SK-N-SH treated with all-trans-retinoic acid at 6 μM for 48 hours (cell line): ENCODE results near the gene CORO2A.
"Not testable (repeated sequence)": the region's sequence is repeated elsewhere in the genome, so short reads cannot be mapped to it uniquely, and the experiment has no call there.

ENCODE experiments used
- ATAC-seq: fragments of 200-7000 bp; cut with Tn5 transposase; 3 replicates; pipeline ENCODE4 v1.9.1; 2020; ENCODE audit warnings: mild to moderate bottlenecking, moderate library complexity
- CREB5 ChIP-seq: fragments of 250-450 bp; sonication (Bioruptor Pico); IDR thresholded peaks from 2 replicates; pipeline ENCODE4 v1.5.1; 2020; ENCODE audit warnings: low read depth, mild to moderate bottlenecking, moderate library complexity
- ESRRG ChIP-seq: fragments of 250-450 bp; sonication (Bioruptor Pico); IDR thresholded peaks from 2 replicates; pipeline ENCODE4 v1.6.1; 2021; ENCODE audit warnings: mild to moderate bottlenecking
- PATZ1 ChIP-seq: fragments of 250-450 bp; sonication (Bioruptor Pico); IDR thresholded peaks from 2 replicates; pipeline ENCODE4 v1.8.0; 2020; ENCODE audit warnings: mild to moderate bottlenecking, moderate library complexity, borderline replicate concordance
- POU6F1 ChIP-seq: fragments of 250-450 bp; sonication (Bioruptor Pico); IDR thresholded peaks from 2 replicates; pipeline ENCODE4 v1.8.0; 2021; ENCODE audit warnings: low read depth, mild to moderate bottlenecking, moderate library complexity, borderline replicate concordance
- PPARA ChIP-seq: fragments of 250-450 bp; sonication (Bioruptor Pico); IDR thresholded peaks from 2 replicates; pipeline ENCODE4 v1.5.0; 2020; ENCODE audit warnings: mild to moderate bottlenecking, borderline replicate concordance
- SNAI2 ChIP-seq: fragments of 250-450 bp; sonication (Bioruptor Pico); IDR thresholded peaks from 2 replicates; pipeline ENCODE4 v1.5.0; 2020; ENCODE audit warnings: mild to moderate bottlenecking, moderate library complexity
- TSHZ2 ChIP-seq: fragments of 250-450 bp; sonication (Bioruptor Pico); IDR thresholded peaks from 2 replicates; pipeline ENCODE4 v1.5.0; 2020; ENCODE audit warnings: mild to moderate bottlenecking, moderate library complexity
- ZFP3 ChIP-seq: fragments of 250-450 bp; sonication (Bioruptor Pico); IDR thresholded peaks from 2 replicates; pipeline ENCODE4 v1.5.0; 2020; ENCODE audit warnings: mild to moderate bottlenecking, moderate library complexity
- ZFP30 ChIP-seq: fragments of 450-650 bp; formaldehyde crosslinking; IDR thresholded peaks from 2 replicates; pipeline ENCODE4 v1.5.0; 2022; ENCODE audit warnings: mild to moderate bottlenecking, moderate library complexity
- ZNF565 ChIP-seq: fragments of 450-650 bp; formaldehyde crosslinking; conservative IDR thresholded peaks from 2 replicates; pipeline ENCODE4 v1.5.0; 2020; ENCODE audit warnings: low read depth, mild to moderate bottlenecking, moderate library complexity

The CORO2A gene

GRCh38 chr9:98092613-98092931, 99.9 kb downstream of the CORO2A start (continued):
- TF ChIP-seq ZFP30 (CRISPR knock-in tag) (no peak), PATZ1 (CRISPR knock-in tag) (no peak), SNAI2 (no peak), TSHZ2 (CRISPR knock-in tag) (no peak)

- TF ChIP-seq CREB5 (CRISPR knock-in tag) (no peak), ESRRG (CRISPR knock-in tag) (no peak)
- ATAC-seq: no peak
Measured at GRCh38 chr9:98091735-98092612, 100.5 kb downstream of the CORO2A start.

GRCh38 chr9:98090674-98091073, 101.8 kb downstream of the CORO2A start:
- not testable (repeated sequence) for ATAC-seq

GRCh38 chr9:98087420-98088354, 104.8 kb downstream of the CORO2A start:
- ATAC-seq: no peak

GRCh38 chr9:98086461-98086860, 106.0 kb downstream of the CORO2A start:
- no peak for TF ChIP-seq ZNF565 (CRISPR knock-in tag)
- no peak for TF ChIP-seq TSHZ2 (CRISPR knock-in tag)
- no peak for ATAC-seq

More at GRCh38 chr9:98087420-98088354, 104.8 kb downstream of the CORO2A start:
- TF ChIP-seq POU6F1 (CRISPR knock-in tag) (no peak), ZFP3 (no peak), PPARA (CRISPR knock-in tag) (no peak), ZFP30 (CRISPR knock-in tag) (no peak)
